Posterior cingulate gyrus (tissue), 11 donors: Measurements from ENCODE around the gene NKX6-2.
"Not testable (repeated sequence)": the region's sequence is repeated elsewhere in the genome, so short reads cannot be mapped to it uniquely, and the experiment has no call there.

ENCODE experiments used
- DNase-seq, 10 donors: peaks; one replicate each; pipeline versions ENCODE4 v3.0.0 to v3.0.0-alpha.2; 2020 to 2021; ENCODE audit warnings: mixed read lengths in 3 of 10
- intact Hi-C: fragments of 100-400 bp; cut with DNase I; formaldehyde crosslinking; loops from one replicate; pipeline ENCODE4 v1.15.1; 2023

Gene NKX6-2

DNA sequence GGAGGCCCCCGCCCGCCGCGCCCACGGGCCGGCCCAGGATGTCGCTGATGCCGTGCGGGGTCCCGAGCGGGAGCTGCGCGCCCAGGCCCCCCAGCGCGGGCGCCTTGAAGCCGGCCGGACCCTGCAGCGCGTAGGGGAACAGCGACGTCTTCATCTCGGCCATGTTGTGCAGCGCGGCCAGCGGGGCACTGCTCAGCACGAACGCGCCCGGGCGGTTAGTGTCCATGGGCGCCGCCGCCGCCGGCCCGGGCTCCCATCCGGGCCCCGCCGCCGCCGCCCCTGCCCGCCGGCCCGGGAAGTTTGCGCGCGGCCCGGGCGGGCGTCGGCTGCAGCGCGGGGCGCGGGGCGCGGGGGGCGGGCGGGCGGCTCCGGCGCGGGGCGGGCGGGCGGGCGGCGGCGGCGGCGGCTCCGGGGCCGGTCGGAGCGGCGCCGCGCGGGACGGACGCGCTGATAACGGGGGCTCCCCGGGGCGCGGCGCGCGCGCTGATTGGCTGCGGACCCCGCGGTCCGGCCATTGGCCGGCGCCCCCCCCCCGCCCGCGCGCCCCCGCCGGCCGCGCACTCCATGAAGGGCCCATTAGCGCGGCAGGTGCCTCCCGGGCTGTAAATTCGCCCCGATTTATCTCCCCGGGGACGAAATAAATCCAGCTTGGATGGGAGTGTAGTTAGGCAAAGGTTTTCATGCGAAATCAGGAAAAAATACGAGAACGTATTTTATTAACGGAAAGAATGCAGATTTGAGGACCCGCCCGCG is at the start of gene NKX6-2:
NKX6-2 (minus strand) TSS at position 425 of the 753 bp plus-strand sequence; CDS start at position 226, 199 bp downstream.
- peak in 4 of 10 donors; percentile 29 to 82 (median 50) for DNase-seq
- intact Hi-C loops: loop anchor here (5.0 kb wide), 1 partner anchor 49 kb away; no protein-coding TSS in a partner anchor

DNA sequence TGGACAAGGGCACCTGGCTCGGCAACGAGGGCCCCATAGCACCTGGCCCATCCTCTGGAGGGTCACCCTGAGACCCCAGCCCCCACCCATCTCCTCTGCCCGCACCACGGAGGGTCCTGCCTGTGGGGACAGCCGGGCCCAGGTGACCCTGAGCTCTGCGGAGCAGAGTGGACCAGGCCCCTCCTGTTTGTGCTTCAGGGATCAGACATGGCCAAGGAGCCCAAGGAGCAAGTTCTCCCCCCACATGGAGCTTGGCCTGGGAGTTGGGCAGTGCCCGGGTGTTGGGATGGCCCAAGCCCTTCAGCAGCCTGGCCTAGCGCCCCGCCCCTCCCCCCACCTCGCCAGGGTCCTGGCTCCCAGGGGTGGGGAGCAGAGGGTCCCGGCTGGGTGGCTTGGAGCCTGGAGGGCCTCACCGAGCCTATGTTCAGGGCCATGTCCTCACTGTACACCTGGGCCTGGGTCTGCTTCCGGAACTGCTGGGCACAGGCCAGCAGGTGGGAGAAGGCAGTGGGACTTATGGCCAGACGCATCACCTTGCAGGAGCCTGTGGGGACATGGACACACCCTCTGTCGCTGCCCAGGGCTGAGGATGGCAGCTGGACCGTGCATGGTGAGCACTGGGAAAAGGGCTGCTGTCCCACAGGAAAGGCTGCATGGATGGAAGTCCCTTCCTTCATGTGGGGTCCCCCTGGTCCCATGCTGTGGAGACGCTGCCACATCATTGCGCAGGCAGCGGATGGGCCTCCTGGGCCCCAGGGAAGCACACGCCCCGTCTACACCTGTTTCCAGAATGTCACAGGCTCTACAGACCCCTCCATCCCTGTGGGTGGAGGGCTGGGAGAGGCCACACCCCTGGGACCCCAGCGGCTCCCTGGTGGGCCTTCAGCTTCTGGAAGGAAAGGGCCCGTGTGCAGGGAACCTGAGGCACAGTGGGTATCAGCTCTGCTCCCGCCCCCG is 49.2 kb upstream of the NKX6-2 start:
- intact Hi-C loops: loop anchor here (10.0 kb wide), 1 partner anchor 290 kb away; no protein-coding TSS in a partner anchor
- DNase-seq: peak in 1 of 10 donors; percentile 83

DNA sequence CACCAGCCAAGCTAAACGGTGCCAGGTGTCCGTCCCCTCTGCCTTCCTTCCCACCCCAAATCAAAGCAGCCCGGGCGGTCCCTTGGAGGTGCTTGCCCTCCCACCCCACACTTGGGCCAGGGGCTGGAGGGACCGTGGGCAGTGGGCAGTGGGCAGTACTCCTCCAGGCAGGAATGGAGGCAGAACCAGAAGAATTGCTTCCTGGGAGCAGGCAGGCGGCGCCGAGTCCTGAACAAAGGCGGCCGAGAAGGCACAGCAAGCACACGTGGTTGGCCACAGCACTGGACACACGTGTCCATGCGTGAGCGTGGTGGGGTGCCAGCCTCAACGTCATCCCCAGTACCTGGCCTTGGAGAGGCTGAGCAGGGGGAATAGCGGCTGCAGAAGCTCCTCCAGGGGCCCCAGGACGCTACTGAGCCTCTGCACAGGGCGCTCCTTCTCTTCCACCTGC is 48.4 kb upstream of the NKX6-2 start:
- intact Hi-C loops: loop anchor here (10.0 kb wide), 1 partner anchor 290 kb away; no protein-coding TSS in a partner anchor
- DNase-seq: peak in 1 of 10 donors; percentile 66

DNA sequence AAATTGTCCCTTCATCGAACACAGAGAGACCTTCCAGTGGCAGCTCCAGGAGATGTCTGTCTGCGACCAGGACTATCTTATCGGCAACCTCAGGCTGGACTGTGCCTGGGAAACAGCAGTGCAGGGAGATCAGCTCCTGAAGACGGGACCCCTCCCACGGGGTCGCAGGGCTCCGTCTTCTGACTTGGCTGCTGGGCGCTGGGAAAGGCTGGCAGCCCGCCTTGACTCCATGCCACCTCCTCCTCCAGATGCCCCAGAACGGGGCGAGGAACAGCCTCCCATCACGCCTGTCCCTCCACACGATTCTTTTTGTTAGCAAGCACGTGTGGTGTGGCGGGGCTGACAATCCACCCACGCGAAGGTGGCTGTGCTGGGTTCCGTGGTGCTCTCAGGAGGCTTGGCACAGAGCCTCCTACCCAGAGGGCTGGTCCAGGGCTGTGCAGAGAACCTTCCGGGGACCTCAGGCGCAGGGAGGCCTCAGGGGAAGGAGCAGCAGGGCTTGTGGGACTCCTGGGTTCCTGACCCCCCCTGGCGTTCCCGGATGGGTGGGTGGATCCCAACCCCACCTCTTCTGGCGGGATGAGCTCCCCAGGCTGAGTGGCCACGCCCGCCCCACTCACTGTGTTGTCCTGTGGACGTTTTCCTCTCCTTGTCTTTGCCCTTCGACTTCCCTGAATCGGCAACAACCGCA is 47.6 kb upstream of the NKX6-2 start:
- peak in 1 of 10 donors; percentile 58 for DNase-seq
- intact Hi-C loops: loop anchor here (10.0 kb wide), 1 partner anchor 291 kb away; no protein-coding TSS in a partner anchor

- intact Hi-C loops: loop anchor here (10.0 kb wide), 1 partner anchor 292 kb away; no protein-coding TSS in a partner anchor
- DNase-seq: peak in 2 of 10 donors; percentile 7 to 53
These were observed 46.4 kb upstream of the NKX6-2 start for GRCh38 chr10:132832186-132832969.

GRCh38 chr10:132829403-132829802 is 43.5 kb upstream of the NKX6-2 start:
- intact Hi-C loops: no loop called here
- peak in 1 of 10 donors; percentile 58 for DNase-seq

- peak in 2 of 10 donors; percentile 7 to 77 for DNase-seq
- intact Hi-C loops: no loop called here
These were observed 42.7 kb upstream of the NKX6-2 start for GRCh38 chr10:132828681-132829080.

- peak in 1 of 10 donors; percentile 34 for DNase-seq
- intact Hi-C loops: no loop called here
These were observed 42.1 kb upstream of the NKX6-2 start for GRCh38 chr10:132827861-132828539.

GRCh38 chr10:132827423-132827789 is 41.5 kb upstream of the NKX6-2 start:
- intact Hi-C loops: no loop called here
- peak in 1 of 10 donors; percentile 29 for DNase-seq

DNA sequence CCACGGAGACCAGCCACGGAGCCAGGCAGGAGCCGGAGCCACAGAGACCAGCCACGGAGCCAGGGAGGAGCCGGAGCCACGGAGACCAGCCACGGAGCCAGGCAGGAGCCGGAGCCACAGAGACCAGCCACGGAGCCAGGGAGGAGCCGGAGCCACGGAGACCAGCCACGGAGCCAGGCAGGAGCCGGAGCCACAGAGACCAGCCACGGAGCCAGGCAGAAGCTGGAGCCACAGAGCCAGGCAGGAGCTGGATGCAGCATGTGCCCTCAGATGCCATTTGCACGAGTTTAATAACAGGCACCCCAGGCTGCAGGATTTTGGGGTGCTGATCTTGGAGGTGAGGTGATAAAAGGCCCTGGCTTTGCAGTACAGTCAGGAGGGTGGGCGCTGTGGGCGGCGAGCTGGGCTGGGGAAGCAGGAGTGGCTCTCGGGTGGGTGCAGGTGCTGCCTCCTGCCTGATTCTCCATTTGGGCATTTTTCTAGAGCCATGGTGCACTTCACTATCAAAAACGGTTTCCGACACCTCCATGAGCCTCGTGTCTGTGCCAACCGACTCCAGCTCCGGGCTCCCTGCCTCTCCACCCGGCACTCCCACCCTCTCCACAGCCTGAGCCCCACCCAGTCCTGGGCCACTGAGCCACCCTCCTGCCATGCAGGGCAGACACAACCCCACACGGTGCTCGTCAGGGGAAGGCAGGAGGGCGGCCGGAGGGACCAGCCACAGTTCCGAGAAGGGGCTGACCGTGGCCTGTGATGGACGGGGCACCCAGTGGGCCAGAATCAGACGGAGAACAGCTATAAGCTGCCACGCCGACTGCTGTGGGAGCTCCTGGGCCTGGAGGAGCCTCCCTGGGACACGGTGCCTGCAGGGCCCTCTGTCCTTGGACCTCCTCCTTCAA is 40.8 kb upstream of the NKX6-2 start:
- DNase-seq: peak in 2 of 10 donors; percentile 67 to 71
- intact Hi-C loops: no loop called here

GRCh38 chr10:132825783-132826523 is 40.0 kb upstream of the NKX6-2 start:
- DNase-seq: peak in 2 of 10 donors; percentile 72 to 75
- intact Hi-C loops: not testable (repeated sequence)

GRCh38 chr10:132820056-132820455 is 34.1 kb upstream of the NKX6-2 start:
- DNase-seq: peak in 2 of 10 donors; percentile 30 to 39
- intact Hi-C loops: no loop called here

DNA sequence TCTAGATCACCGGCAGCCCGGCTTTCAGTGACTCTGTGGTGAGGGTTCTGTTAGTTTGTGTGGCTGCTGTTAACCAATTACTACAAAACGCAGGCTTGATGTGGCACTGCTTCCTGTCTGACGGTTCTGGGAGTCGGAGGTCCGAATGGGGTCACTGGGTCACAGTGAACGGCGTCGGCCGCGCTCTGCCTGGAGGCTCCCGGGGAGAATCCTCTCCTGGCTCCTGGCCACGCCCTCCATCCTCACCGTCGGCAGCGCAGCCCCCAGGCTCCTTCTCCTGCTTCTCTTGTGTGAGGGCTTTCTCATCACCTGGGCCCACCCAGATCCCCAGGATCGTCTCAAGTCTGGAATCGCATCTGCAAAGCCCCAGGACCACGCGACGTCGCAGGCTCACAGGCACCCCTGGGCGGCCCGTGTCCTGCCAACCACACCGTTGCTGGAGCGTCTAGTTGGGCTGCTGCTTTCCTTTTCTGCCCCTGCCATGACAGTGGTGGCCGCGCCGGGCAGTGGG is 31.8 kb upstream of the NKX6-2 start:
- intact Hi-C loops: no loop called here
- DNase-seq: peak in 2 of 10 donors; percentile 65 to 77

DNA sequence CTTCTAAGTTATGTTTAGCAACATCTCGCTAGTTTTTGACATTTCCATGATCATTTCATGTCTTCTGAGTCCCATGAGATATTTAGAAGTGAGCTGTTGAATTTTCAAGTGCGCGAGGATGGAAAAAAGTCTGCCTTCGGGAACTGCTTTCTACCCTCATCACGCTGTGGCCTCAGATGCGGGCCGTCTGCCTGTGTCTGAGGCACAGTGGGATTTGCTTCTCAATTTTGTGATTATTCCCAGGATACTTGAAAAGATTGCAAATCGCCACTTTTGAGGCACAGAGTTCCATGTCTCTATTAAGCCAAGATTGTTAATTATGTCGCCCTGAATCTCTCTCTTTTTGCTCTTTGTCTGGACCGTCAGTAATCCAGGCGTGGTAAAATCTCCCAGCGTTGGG is 30.8 kb upstream of the NKX6-2 start:
- DNase-seq: peak in 2 of 10 donors; percentile 34 to 52
- intact Hi-C loops: no loop called here

- intact Hi-C loops: no loop called here
- peak in 2 of 10 donors; percentile 20 to 61 for DNase-seq
These were observed 29.4 kb upstream of the NKX6-2 start for GRCh38 chr10:132815168-132815857.

GRCh38 chr10:132814469-132814856 is 28.5 kb upstream of the NKX6-2 start:
- intact Hi-C loops: no loop called here
- DNase-seq: peak in 2 of 10 donors; percentile 68
